ENCODE data around the gene CARD6.

GRCh38 chr5:40791715-40792139 lies 49.4 kb upstream of the CARD6 start:
- TF ChIP-seq RAD21 (conservative IDR thresholded peaks at IDR 0.05 in 1 of 2, IDR thresholded peaks at IDR 0.05 in 1 of 2) (no peak), POLR2A (IDR thresholded peaks at IDR 0.05; ENCODE audit: low read length) (no peak), BHLHE40 (IDR thresholded peaks at IDR 0.05; ENCODE audit: low read depth, low read length) (no peak), CBX8 (IDR thresholded peaks at IDR 0.05) (no peak)
- TF ChIP-seq, protein P1, sequence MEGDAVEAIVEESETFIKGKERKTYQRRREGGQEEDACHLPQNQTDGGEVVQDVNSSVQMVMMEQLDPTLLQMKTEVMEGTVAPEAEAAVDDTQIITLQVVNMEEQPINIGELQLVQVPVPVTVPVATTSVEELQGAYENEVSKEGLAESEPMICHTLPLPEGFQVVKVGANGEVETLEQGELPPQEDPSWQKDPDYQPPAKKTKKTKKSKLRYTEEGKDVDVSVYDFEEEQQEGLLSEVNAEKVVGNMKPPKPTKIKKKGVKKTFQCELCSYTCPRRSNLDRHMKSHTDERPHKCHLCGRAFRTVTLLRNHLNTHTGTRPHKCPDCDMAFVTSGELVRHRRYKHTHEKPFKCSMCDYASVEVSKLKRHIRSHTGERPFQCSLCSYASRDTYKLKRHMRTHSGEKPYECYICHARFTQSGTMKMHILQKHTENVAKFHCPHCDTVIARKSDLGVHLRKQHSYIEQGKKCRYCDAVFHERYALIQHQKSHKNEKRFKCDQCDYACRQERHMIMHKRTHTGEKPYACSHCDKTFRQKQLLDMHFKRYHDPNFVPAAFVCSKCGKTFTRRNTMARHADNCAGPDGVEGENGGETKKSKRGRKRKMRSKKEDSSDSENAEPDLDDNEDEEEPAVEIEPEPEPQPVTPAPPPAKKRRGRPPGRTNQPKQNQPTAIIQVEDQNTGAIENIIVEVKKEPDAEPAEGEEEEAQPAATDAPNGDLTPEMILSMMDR (IDR thresholded peaks at IDR 0.05): no peak
- TF ChIP-seq, protein P2, sequence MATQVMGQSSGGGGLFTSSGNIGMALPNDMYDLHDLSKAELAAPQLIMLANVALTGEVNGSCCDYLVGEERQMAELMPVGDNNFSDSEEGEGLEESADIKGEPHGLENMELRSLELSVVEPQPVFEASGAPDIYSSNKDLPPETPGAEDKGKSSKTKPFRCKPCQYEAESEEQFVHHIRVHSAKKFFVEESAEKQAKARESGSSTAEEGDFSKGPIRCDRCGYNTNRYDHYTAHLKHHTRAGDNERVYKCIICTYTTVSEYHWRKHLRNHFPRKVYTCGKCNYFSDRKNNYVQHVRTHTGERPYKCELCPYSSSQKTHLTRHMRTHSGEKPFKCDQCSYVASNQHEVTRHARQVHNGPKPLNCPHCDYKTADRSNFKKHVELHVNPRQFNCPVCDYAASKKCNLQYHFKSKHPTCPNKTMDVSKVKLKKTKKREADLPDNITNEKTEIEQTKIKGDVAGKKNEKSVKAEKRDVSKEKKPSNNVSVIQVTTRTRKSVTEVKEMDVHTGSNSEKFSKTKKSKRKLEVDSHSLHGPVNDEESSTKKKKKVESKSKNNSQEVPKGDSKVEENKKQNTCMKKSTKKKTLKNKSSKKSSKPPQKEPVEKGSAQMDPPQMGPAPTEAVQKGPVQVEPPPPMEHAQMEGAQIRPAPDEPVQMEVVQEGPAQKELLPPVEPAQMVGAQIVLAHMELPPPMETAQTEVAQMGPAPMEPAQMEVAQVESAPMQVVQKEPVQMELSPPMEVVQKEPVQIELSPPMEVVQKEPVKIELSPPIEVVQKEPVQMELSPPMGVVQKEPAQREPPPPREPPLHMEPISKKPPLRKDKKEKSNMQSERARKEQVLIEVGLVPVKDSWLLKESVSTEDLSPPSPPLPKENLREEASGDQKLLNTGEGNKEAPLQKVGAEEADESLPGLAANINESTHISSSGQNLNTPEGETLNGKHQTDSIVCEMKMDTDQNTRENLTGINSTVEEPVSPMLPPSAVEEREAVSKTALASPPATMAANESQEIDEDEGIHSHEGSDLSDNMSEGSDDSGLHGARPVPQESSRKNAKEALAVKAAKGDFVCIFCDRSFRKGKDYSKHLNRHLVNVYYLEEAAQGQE (IDR thresholded peaks at IDR 0.05): no peak

Data from A549 (cell line).